Activated CD8-positive, alpha-beta memory T cell treated with anti-CD3 and anti-CD28 coated beads, Interleukin-2, amount 50 U/mL, for 4 hours (primary cell): ENCODE measurements around the gene MMP3.

Experiments
- DNase-seq: peaks from one replicate; pipeline ENCODE4 v3.0.0-alpha.2; 2020

MMP3 gene

DNA sequence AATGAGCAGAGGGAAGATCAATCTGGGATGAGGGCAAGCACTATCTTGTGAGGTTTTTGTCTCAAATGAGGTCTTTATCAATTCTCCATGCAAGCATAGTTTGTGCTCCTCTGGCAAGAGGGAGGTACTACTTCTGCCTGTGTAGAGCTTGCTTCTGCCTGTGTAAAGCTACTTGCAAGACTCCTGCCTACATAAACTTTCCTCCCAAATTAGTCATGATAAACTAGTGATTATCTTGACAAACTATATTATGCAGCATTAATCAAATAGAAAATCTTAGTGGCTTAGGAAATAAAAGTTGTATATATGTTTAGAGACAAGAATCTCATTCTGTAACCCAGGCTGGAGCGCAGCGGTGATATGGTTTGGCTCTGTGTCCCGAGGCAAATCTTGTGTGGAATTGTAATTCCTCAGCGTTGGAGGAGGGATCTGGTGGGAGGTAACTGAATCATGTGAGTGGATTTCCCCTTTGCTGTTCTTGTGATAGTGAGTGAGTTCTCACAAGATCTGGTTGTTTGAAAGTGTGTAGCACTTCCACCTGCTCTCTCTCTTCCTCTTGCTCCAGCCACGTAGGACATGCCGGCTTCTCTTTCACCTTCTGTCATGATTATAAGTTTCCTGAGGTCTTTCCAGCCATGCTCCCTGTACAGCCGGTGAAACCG lies 54.9 kb downstream of the MMP3 start:
- no peak for DNase-seq
